ENCODE measurements around the gene NNT. TPM values are rescaled to one million over a fixed set of nuclear protein-coding genes. Genes with fewer than 3 reads are reported as not detected.
"Not testable (repeated sequence)": the region's sequence is repeated elsewhere in the genome, so short reads cannot be mapped to it uniquely, and the experiment has no call there.

Gene NNT
- total and polyA plus RNA-seq, 4 donors: 73.0 to 137 (median 88.6) TPM

GRCh38 chr5:43649256-43649655 is 46.3 kb downstream of the NNT start:
- H3K4me1 ChIP-seq (ENCODE audit: control insufficient read depth, insufficient read depth, low read length): no peaks in the 10 kb centered on the region
- no peaks in the 10 kb centered on the region for H3K9me3 ChIP-seq (ENCODE audit: control insufficient read depth, insufficient read depth, low read length)
- peak in 1 of 6 donors; percentile 13 for DNase-seq (ENCODE audit: low read depth in 4 of 6, low spot score in 6 of 6)
- H3K36me3 ChIP-seq (ENCODE audit: control insufficient read depth, insufficient read depth, low read length): peaks cover 7% of the 10 kb centered on the region
- WGBS (ENCODE audit: insufficient coverage): 83% methylated on average over 1 of the region's 2 CpGs
- H3K4me3 ChIP-seq (ENCODE audit: low read depth, low read length): no peak overlapping the region
- H3K27ac ChIP-seq (ENCODE audit: low read depth, low read length): no peak overlapping the region
- H3K27me3 ChIP-seq (ENCODE audit: control insufficient read depth, insufficient read depth, low read length): no peaks in the 10 kb centered on the region

DNA sequence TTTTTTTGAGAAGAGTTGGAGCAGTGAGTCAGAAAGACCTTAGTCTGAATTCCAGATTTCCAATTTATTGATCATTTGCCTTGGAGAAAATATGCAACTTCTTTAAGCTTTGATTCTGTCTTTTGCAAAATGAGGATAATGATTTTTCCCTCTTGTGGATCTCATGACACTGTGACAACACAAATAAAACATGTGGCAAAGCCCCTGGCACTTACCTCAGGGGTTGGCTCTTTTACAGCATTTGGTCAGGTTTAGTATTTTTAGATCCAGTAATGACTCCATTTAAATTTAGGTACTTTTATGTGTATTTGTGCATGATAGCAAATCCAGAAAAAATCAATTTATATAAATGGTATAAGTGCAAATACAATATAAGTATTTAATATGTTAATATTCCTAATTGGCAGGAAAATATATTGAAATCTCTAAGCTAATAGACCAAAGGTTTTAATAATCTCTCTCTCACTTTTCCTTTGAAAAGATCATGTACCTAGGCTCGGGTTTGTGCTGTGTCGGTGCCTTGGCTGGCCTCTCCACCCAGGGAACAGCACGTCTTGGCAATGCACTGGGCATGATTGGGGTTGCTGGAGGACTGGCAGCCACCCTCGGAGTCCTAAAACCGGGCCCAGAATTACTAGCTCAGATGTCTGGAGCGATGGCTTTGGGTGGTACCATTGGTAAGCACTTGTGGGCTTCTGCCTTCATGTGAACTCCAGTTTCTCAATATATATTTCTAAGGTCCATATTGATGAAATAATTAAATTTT is 49.7 kb downstream of the NNT start:
- no peak overlapping the region for H3K27ac ChIP-seq (ENCODE audit: low read depth, low read length)
- no peaks in the 10 kb centered on the region for H3K4me1 ChIP-seq (ENCODE audit: control insufficient read depth, insufficient read depth, low read length)
- H3K36me3 ChIP-seq (ENCODE audit: control insufficient read depth, insufficient read depth, low read length): peaks cover 7% of the 10 kb centered on the region
- no peaks in the 10 kb centered on the region for H3K9me3 ChIP-seq (ENCODE audit: control insufficient read depth, insufficient read depth, low read length)
- H3K4me3 ChIP-seq (ENCODE audit: low read depth, low read length): no peak overlapping the region
- no peaks in the 10 kb centered on the region for H3K27me3 ChIP-seq (ENCODE audit: control insufficient read depth, insufficient read depth, low read length)
- WGBS (ENCODE audit: insufficient coverage): 100% methylated on average over 2 of the region's 6 CpGs
- DNase-seq (ENCODE audit: low read depth in 4 of 6, low spot score in 6 of 6): no peak

DNA sequence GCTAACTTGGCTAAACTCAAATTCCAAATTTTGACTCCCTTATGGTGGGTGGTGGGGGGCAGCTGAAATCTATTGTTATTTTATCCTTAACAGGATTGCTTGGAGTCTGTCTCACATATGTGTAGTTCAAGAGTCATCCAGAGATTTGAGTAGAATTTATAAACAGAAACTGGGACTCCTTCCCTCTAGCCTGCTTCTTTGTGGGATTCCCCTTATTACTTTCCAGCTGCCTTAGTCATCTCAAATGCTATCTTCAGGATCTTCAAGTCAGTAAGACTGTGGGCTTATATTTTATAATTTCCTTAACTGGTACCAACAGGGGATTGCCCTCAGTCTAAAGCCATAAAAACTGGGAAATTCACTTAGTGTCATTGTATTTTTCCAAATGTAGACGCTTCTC is 55.5 kb downstream of the NNT start:
- Histone ChIP-seq H3K4me1 (ENCODE audit: control insufficient read depth, insufficient read depth, low read length) (no peaks in the 10 kb centered on the region), H3K4me3 (ENCODE audit: low read depth, low read length) (no peak overlapping the region), H3K9me3 (ENCODE audit: control insufficient read depth, insufficient read depth, low read length) (no peaks in the 10 kb centered on the region), H3K36me3 (ENCODE audit: control insufficient read depth, insufficient read depth, low read length) (peaks cover 10% of the 10 kb centered on the region), H3K27me3 (ENCODE audit: control insufficient read depth, insufficient read depth, low read length) (no peaks in the 10 kb centered on the region), H3K27ac (ENCODE audit: low read depth, low read length) (no peak overlapping the region)
- no peak for DNase-seq (ENCODE audit: low read depth in 4 of 6, low spot score in 6 of 6)
- WGBS (ENCODE audit: insufficient coverage): 100% methylated on average over 1 of the region's 1 CpG

DNA sequence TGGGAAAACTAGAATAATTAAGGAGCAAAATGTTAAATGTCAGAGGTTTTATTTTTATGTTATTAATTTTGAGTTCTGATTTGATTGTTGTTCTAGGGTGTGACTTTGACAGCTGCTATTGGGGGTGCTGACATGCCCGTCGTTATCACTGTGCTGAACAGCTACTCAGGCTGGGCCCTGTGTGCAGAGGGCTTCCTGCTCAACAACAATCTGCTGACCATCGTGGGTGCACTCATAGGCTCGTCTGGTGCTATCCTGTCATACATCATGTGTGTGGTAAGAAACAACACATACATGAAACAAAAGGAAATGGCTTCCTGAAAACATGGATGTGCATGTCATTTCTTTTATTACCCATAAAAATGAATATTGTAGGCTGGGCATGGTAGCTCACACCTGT is 56.1 kb downstream of the NNT start:
- Histone ChIP-seq H3K9me3 (ENCODE audit: control insufficient read depth, insufficient read depth, low read length) (no peaks in the 10 kb centered on the region), H3K4me1 (ENCODE audit: control insufficient read depth, insufficient read depth, low read length) (no peaks in the 10 kb centered on the region), H3K27me3 (ENCODE audit: control insufficient read depth, insufficient read depth, low read length) (no peaks in the 10 kb centered on the region), H3K36me3 (ENCODE audit: control insufficient read depth, insufficient read depth, low read length) (peaks cover 10% of the 10 kb centered on the region), H3K4me3 (ENCODE audit: low read depth, low read length) (no peak overlapping the region), H3K27ac (ENCODE audit: low read depth, low read length) (no peak overlapping the region)
- 92% methylated on average over 2 of the region's 4 CpGs for WGBS (ENCODE audit: insufficient coverage)
- no peak for DNase-seq (ENCODE audit: low read depth in 4 of 6, low spot score in 6 of 6)

DNA sequence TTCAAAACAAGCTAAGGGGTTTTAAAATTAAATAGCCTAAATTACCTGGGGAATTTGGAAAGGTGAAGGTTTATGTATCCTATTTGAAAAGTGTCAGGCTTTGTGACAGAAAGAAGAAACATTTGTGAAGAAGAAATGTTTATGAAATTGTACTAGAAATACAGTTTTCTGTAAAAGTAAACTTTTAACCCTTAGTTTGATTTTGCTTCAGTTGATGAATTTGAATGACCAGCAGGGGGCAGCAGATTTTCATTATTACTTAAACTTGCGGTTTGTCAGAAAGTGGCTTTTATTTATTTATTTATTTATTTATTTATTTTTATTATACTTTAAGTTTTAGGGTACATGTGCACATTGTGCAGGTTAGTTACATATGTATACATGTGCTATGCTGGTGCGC is 58.1 kb downstream of the NNT start:
- H3K36me3 ChIP-seq (ENCODE audit: control insufficient read depth, insufficient read depth, low read length): peaks cover 16% of the 10 kb centered on the region
- no peaks in the 10 kb centered on the region for H3K27me3 ChIP-seq (ENCODE audit: control insufficient read depth, insufficient read depth, low read length)
- no peak overlapping the region for H3K4me3 ChIP-seq (ENCODE audit: low read depth, low read length)
- DNase-seq (ENCODE audit: low read depth in 4 of 6, low spot score in 6 of 6): peak in 2 of 6 donors; percentile 29 to 38
- no CpG with 5 or more reads among the region's 2 CpGs for WGBS (ENCODE audit: insufficient coverage)
- H3K9me3 ChIP-seq (ENCODE audit: control insufficient read depth, insufficient read depth, low read length): no peaks in the 10 kb centered on the region
- H3K4me1 ChIP-seq (ENCODE audit: control insufficient read depth, insufficient read depth, low read length): no peaks in the 10 kb centered on the region
- H3K27ac ChIP-seq (ENCODE audit: low read depth, low read length): no peak overlapping the region

DNA sequence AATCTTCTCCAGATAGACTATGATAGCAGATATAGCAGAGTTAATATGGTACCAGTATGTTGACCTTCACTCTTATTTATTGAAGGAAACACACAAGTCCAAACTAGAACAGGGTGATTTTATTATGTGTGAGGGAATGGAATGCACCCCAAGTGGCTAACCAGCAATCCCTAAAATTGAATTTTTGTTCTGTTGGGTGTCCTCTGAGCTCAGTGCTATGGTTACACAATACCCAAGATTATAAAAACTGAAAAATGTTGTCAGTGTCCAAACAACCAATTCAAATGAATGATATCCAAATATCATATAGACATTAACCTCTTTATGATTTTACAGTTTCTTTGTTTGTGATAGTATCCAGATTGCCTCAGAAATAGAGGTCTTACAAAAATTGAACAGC is 60.9 kb downstream of the NNT start:
- Histone ChIP-seq H3K4me3 (ENCODE audit: low read depth, low read length) (no peak overlapping the region), H3K27ac (ENCODE audit: low read depth, low read length) (no peak overlapping the region), H3K36me3 (ENCODE audit: control insufficient read depth, insufficient read depth, low read length) (peaks cover 22% of the 10 kb centered on the region), H3K9me3 (ENCODE audit: control insufficient read depth, insufficient read depth, low read length) (no peaks in the 10 kb centered on the region), H3K27me3 (ENCODE audit: control insufficient read depth, insufficient read depth, low read length) (no peaks in the 10 kb centered on the region), H3K4me1 (ENCODE audit: control insufficient read depth, insufficient read depth, low read length) (no peaks in the 10 kb centered on the region)
- DNase-seq (ENCODE audit: low read depth in 4 of 6, low spot score in 6 of 6): no peak

- Histone ChIP-seq H3K36me3 (ENCODE audit: control insufficient read depth, insufficient read depth, low read length) (peaks cover 16% of the 10 kb centered on the region), H3K27me3 (ENCODE audit: control insufficient read depth, insufficient read depth, low read length) (no peaks in the 10 kb centered on the region), H3K4me1 (ENCODE audit: control insufficient read depth, insufficient read depth, low read length) (no peaks in the 10 kb centered on the region), H3K9me3 (ENCODE audit: control insufficient read depth, insufficient read depth, low read length) (no peaks in the 10 kb centered on the region), H3K4me3 (ENCODE audit: low read depth, low read length) (no peak overlapping the region), H3K27ac (ENCODE audit: low read depth, low read length) (no peak overlapping the region)
- peak in 1 of 6 donors; percentile 63 for DNase-seq (ENCODE audit: low read depth in 4 of 6, low spot score in 6 of 6)
- no CpG with 5 or more reads among the region's 2 CpGs for WGBS (ENCODE audit: insufficient coverage)
These were observed 61.6 kb downstream of the NNT start for GRCh38 chr5:43664501-43665040.

- 97% methylated on average over 29 of the region's 35 CpGs for WGBS (ENCODE audit: insufficient coverage)
- not testable (repeated sequence) for DNase-seq (ENCODE audit: low read depth in 4 of 6, low spot score in 6 of 6); H3K27ac ChIP-seq (ENCODE audit: low read depth, low read length); H3K27me3 ChIP-seq (ENCODE audit: control insufficient read depth, insufficient read depth, low read length); H3K4me3 ChIP-seq (ENCODE audit: low read depth, low read length); H3K9me3 ChIP-seq (ENCODE audit: control insufficient read depth, insufficient read depth, low read length); H3K4me1 ChIP-seq (ENCODE audit: control insufficient read depth, insufficient read depth, low read length)
- peaks cover 12% of the 10 kb centered on the region for H3K36me3 ChIP-seq (ENCODE audit: control insufficient read depth, insufficient read depth, low read length)
These were observed 62.8 kb downstream of the NNT start for GRCh38 chr5:43665749-43666148.

GRCh38 chr5:43666728-43667127 is 63.7 kb downstream of the NNT start:
- H3K9me3 ChIP-seq (ENCODE audit: control insufficient read depth, insufficient read depth, low read length); H3K27me3 ChIP-seq (ENCODE audit: control insufficient read depth, insufficient read depth, low read length); DNase-seq (ENCODE audit: low read depth in 4 of 6, low spot score in 6 of 6); H3K4me3 ChIP-seq (ENCODE audit: low read depth, low read length); H3K4me1 ChIP-seq (ENCODE audit: control insufficient read depth, insufficient read depth, low read length); H3K27ac ChIP-seq (ENCODE audit: low read depth, low read length): not testable (repeated sequence)
- WGBS (ENCODE audit: insufficient coverage): 96% methylated on average over 6 of the region's 8 CpGs
- H3K36me3 ChIP-seq (ENCODE audit: control insufficient read depth, insufficient read depth, low read length): peaks cover 12% of the 10 kb centered on the region

- not testable (repeated sequence) for H3K4me3 ChIP-seq (ENCODE audit: low read depth, low read length); DNase-seq (ENCODE audit: low read depth in 4 of 6, low spot score in 6 of 6); H3K9me3 ChIP-seq (ENCODE audit: control insufficient read depth, insufficient read depth, low read length); H3K4me1 ChIP-seq (ENCODE audit: control insufficient read depth, insufficient read depth, low read length); H3K27ac ChIP-seq (ENCODE audit: low read depth, low read length); H3K27me3 ChIP-seq (ENCODE audit: control insufficient read depth, insufficient read depth, low read length)
- H3K36me3 ChIP-seq (ENCODE audit: control insufficient read depth, insufficient read depth, low read length): peaks cover 12% of the 10 kb centered on the region
- no CpG with 5 or more reads among the region's 5 CpGs for WGBS (ENCODE audit: insufficient coverage)
These were observed 64.4 kb downstream of the NNT start for GRCh38 chr5:43667379-43667778.

All from spinal cord (tissue), 10 donors.